SU-DHL-6 (cell line): ENCODE measurements around the gene VASN.

Experiments
- H2AFZ ChIP-seq: fragments of 200-600 bp; sonication (generic); 2 replicates; pipeline ENCODE4 v1.6.1; 2014; ENCODE audit warnings: low read depth, mild to moderate bottlenecking, moderate library complexity, mixed read lengths, antibody characterized with exemption, low read length; ENCODE audit not compliant: severe bottlenecking
- H3F3A ChIP-seq: fragments of 200-600 bp; shearing (Covaris generic); 2 replicates; pipeline ENCODE4 v1.6.0; 2016; ENCODE audit warnings: antibody characterized with exemption, mild to moderate bottlenecking; ENCODE audit not compliant: insufficient read depth
- H3K27ac ChIP-seq: fragments of 200-600 bp; sonication (generic); 2 replicates; pipeline ENCODE4 v1.5.1; 2016; ENCODE audit warnings: low read depth, mild to moderate bottlenecking, low read length, moderate library complexity, mixed read lengths
- H3K27me3 ChIP-seq: fragments of 200-600 bp; sonication (generic), shearing (Covaris generic); 2 replicates; pipeline ENCODE4 v1.6.0; 2014; ENCODE audit warnings: mild to moderate bottlenecking, low read length
- H3K36me3 ChIP-seq: fragments of 200-600 bp; sonication (generic); 2 replicates; pipeline ENCODE4 v1.6.1; 2014; ENCODE audit warnings: mild to moderate bottlenecking, low read length, mixed read lengths
- H3K4me2 ChIP-seq: fragments of 300-600, 200-600 bp; shearing (Covaris generic), sonication (generic); 2 replicates; pipeline ENCODE4 v1.6.0; 2014; ENCODE audit warnings: low read length, low read depth, mild to moderate bottlenecking; ENCODE audit not compliant: poor library complexity, severe bottlenecking
- H3K4me3 ChIP-seq: fragments of 200-600 bp; sonication (generic); 2 replicates; pipeline ENCODE4 v1.5.1; 2014; ENCODE audit warnings: antibody characterized with exemption, low read length, mild to moderate bottlenecking, mixed read lengths; ENCODE audit not compliant: insufficient read depth, poor library complexity, severe bottlenecking
- H3K79me2 ChIP-seq: fragments of 200-600 bp; sonication (generic); 2 replicates; pipeline ENCODE4 v1.6.1; 2014; ENCODE audit warnings: mild to moderate bottlenecking, low read length, moderate library complexity; ENCODE audit not compliant: insufficient read depth
- H3K9ac ChIP-seq: fragments of 200-600 bp; sonication (generic); 2 replicates; pipeline ENCODE4 v1.7.0; 2014; ENCODE audit warnings: mild to moderate bottlenecking, low read length
- H3K9me2 ChIP-seq: fragments of 200-600 bp; sonication (generic); replicated peaks from 2 replicates; pipeline ENCODE4 v1.6.1; 2014; ENCODE audit warnings: low read length; ENCODE audit not compliant: insufficient read depth
- H3K9me3 ChIP-seq: fragments of 200-600 bp; sonication (generic); 2 replicates; pipeline ENCODE4 v1.6.1; 2014; ENCODE audit warnings: low read length, mixed read lengths; ENCODE audit not compliant: insufficient read depth
- H4K20me1 ChIP-seq: fragments of 200-600 bp; sonication (generic); 2 replicates; pipeline ENCODE4 v1.6.1; 2014; ENCODE audit warnings: low read depth, mild to moderate bottlenecking, antibody characterized with exemption, low read length, moderate library complexity, mixed read lengths
- CTCF ChIP-seq: fragments of 200-600 bp; sonication (generic); IDR thresholded peaks from one replicate; pipeline ENCODE4 v1.5.1; 2017; ENCODE audit warnings: antibody characterized with exemption, mild to moderate bottlenecking, low read length, moderate library complexity; ENCODE audit not compliant: insufficient read depth, poor library complexity, severe bottlenecking
- EZH2phosphoT487 ChIP-seq: fragments of 200-600 bp; sonication (generic), shearing (Covaris generic); conservative IDR thresholded peaks from 2 replicates; pipeline ENCODE4 v1.6.1; 2018; ENCODE audit warnings: mild to moderate bottlenecking, antibody characterized with exemption, low read length, moderate library complexity, mixed read lengths

The VASN gene

GRCh38 chr16:4337540-4338088 lies 34.0 kb upstream of the VASN start:
- Histone ChIP-seq H3K27ac (no peak overlapping the region), H3K9ac (no peak overlapping the region), H3K79me2 (peaks cover 2% of the 10 kb centered on the region; the same call in 1 of the 2 replicates), H3K27me3 (no peaks in the 10 kb centered on the region), H3K4me2 (no peak overlapping the region), H3K9me2 (no peaks in the 10 kb centered on the region), H3F3A (no peaks in the 10 kb centered on the region), H2AFZ (no peak overlapping the region), H3K9me3 (no peaks in the 10 kb centered on the region), H3K4me3 (no peak overlapping the region), H4K20me1 (no peaks in the 10 kb centered on the region), H3K36me3 (no peaks in the 10 kb centered on the region)
- TF ChIP-seq CTCF: no peak
- TF ChIP-seq EZH2phosphoT487: no peak

GRCh38 chr16:4338125-4338582 lies 33.5 kb upstream of the VASN start:
- H3K36me3 ChIP-seq: no peaks in the 10 kb centered on the region
- H3K79me2 ChIP-seq: peaks cover 7% of the 10 kb centered on the region
- no peak overlapping the region for H3K4me2 ChIP-seq
- H2AFZ ChIP-seq: no peak overlapping the region
- H3K9ac ChIP-seq: no peak overlapping the region
- H4K20me1 ChIP-seq: no peaks in the 10 kb centered on the region
- no peak overlapping the region for H3K27ac ChIP-seq
- no peak overlapping the region for H3K4me3 ChIP-seq
- no peaks in the 10 kb centered on the region for H3F3A ChIP-seq
- no peaks in the 10 kb centered on the region for H3K9me2 ChIP-seq
- H3K27me3 ChIP-seq: no peaks in the 10 kb centered on the region
- no peaks in the 10 kb centered on the region for H3K9me3 ChIP-seq
- TF ChIP-seq CTCF: no peak
- no peak for TF ChIP-seq EZH2phosphoT487

- no peak overlapping the region for H3K27ac ChIP-seq
- H3F3A ChIP-seq: no peaks in the 10 kb centered on the region
- no peaks in the 10 kb centered on the region for H3K9me2 ChIP-seq
- no peak overlapping the region for H3K4me3 ChIP-seq
- no peak overlapping the region for H3K4me2 ChIP-seq
- no peaks in the 10 kb centered on the region for H3K9me3 ChIP-seq
- no peak overlapping the region for H2AFZ ChIP-seq
- H4K20me1 ChIP-seq: no peaks in the 10 kb centered on the region; the same call in 1 of the 2 replicates
- no peak overlapping the region for H3K9ac ChIP-seq
- H3K36me3 ChIP-seq: no peaks in the 10 kb centered on the region
- peaks cover 14% of the 10 kb centered on the region for H3K79me2 ChIP-seq
- TF ChIP-seq EZH2phosphoT487 (no peak), CTCF (no peak)
- no peaks in the 10 kb centered on the region for H3K27me3 ChIP-seq
These were observed 32.8 kb upstream of the VASN start for GRCh38 chr16:4338712-4339299.
